HL-60 (cell line): ENCODE measurements around the gene TMEM53.

Experiments
- DNase-seq, 2 experiments: peaks; one replicate each; pipeline ENCODE4 v3.0.0-alpha.2; 2010 to 2020; ENCODE audit warnings: low read depth in 1 of 2, low spot score in 1 of 2
- H3K27ac ChIP-seq: fragments of 250-450 bp; sonication (Bioruptor Pico); replicated peaks from 2 replicates; pipeline ENCODE4 v1.5.1; 2020; ENCODE audit warnings: mild to moderate bottlenecking, moderate library complexity
- H3K27me3 ChIP-seq: fragments of 250-450 bp; sonication (Bioruptor Pico); 2 replicates; pipeline ENCODE4 v1.5.1; 2021; ENCODE audit warnings: mild to moderate bottlenecking, moderate library complexity; ENCODE audit not compliant: insufficient read depth, poor library complexity, severe bottlenecking
- H3K4me3 ChIP-seq: replicated peaks from 2 replicates; pipeline ENCODE4 v1.5.1; 2011; ENCODE audit warnings: mild to moderate bottlenecking, control low read depth, low read length; ENCODE audit not compliant: insufficient read depth
- GABPA ChIP-seq: IDR thresholded peaks from 2 replicates; pipeline ENCODE4 v1.6.1; 2012; ENCODE audit warnings: low read depth
- POLR2AphosphoS5 ChIP-seq: IDR thresholded peaks from 2 replicates; pipeline ENCODE4 v1.6.1; 2012; ENCODE audit warnings: low read depth
- SPI1 ChIP-seq: IDR thresholded peaks from 2 replicates; pipeline ENCODE4 v1.6.1; 2012; ENCODE audit warnings: low read depth, mild to moderate bottlenecking, borderline replicate concordance
- TF ChIP-seq, protein P1 (sequence below): IDR thresholded peaks from 2 replicates; pipeline ENCODE4 v1.6.1; 2012; ENCODE audit warnings: low read depth; ENCODE audit not compliant: insufficient replicate concordance
- TF ChIP-seq, protein P2 (sequence below): IDR thresholded peaks from one replicate; pipeline ENCODE4 v1.5.1; 2011; ENCODE audit warnings: low read length, control low read depth, inconsistent platforms; ENCODE audit not compliant: insufficient read depth

TMEM53 gene

DNA sequence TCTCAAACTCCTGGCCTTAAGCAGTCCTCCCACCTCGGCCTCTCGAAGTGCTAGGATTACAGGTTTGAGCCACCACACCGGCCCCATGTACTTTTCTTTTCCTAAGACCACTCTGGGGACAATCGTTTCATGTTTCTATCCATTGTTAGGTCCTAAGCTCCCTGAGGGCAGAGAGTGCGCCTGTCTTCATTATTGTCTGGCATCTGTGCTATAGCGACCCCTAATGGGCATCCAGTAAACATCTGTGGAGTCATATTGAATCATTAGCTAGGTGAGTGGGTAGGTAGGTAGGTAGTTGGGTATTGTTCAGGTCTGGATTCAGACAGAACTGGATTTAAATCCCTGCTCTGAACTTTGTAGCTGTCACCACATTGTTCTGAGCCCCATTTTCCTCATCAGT lies 66.1 kb downstream of the TMEM53 start:
- Histone ChIP-seq H3K4me3 (no peak overlapping the region), H3K27ac (no peak overlapping the region), H3K27me3 (no peaks in the 10 kb centered on the region)
- DNase-seq: no peak
- TF ChIP-seq, protein P1, sequence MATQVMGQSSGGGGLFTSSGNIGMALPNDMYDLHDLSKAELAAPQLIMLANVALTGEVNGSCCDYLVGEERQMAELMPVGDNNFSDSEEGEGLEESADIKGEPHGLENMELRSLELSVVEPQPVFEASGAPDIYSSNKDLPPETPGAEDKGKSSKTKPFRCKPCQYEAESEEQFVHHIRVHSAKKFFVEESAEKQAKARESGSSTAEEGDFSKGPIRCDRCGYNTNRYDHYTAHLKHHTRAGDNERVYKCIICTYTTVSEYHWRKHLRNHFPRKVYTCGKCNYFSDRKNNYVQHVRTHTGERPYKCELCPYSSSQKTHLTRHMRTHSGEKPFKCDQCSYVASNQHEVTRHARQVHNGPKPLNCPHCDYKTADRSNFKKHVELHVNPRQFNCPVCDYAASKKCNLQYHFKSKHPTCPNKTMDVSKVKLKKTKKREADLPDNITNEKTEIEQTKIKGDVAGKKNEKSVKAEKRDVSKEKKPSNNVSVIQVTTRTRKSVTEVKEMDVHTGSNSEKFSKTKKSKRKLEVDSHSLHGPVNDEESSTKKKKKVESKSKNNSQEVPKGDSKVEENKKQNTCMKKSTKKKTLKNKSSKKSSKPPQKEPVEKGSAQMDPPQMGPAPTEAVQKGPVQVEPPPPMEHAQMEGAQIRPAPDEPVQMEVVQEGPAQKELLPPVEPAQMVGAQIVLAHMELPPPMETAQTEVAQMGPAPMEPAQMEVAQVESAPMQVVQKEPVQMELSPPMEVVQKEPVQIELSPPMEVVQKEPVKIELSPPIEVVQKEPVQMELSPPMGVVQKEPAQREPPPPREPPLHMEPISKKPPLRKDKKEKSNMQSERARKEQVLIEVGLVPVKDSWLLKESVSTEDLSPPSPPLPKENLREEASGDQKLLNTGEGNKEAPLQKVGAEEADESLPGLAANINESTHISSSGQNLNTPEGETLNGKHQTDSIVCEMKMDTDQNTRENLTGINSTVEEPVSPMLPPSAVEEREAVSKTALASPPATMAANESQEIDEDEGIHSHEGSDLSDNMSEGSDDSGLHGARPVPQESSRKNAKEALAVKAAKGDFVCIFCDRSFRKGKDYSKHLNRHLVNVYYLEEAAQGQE: no peak
- TF ChIP-seq POLR2AphosphoS5: no peak
- TF ChIP-seq SPI1: no peak
- no peak for TF ChIP-seq GABPA
- TF ChIP-seq, protein P2, sequence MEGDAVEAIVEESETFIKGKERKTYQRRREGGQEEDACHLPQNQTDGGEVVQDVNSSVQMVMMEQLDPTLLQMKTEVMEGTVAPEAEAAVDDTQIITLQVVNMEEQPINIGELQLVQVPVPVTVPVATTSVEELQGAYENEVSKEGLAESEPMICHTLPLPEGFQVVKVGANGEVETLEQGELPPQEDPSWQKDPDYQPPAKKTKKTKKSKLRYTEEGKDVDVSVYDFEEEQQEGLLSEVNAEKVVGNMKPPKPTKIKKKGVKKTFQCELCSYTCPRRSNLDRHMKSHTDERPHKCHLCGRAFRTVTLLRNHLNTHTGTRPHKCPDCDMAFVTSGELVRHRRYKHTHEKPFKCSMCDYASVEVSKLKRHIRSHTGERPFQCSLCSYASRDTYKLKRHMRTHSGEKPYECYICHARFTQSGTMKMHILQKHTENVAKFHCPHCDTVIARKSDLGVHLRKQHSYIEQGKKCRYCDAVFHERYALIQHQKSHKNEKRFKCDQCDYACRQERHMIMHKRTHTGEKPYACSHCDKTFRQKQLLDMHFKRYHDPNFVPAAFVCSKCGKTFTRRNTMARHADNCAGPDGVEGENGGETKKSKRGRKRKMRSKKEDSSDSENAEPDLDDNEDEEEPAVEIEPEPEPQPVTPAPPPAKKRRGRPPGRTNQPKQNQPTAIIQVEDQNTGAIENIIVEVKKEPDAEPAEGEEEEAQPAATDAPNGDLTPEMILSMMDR: no peak

DNA sequence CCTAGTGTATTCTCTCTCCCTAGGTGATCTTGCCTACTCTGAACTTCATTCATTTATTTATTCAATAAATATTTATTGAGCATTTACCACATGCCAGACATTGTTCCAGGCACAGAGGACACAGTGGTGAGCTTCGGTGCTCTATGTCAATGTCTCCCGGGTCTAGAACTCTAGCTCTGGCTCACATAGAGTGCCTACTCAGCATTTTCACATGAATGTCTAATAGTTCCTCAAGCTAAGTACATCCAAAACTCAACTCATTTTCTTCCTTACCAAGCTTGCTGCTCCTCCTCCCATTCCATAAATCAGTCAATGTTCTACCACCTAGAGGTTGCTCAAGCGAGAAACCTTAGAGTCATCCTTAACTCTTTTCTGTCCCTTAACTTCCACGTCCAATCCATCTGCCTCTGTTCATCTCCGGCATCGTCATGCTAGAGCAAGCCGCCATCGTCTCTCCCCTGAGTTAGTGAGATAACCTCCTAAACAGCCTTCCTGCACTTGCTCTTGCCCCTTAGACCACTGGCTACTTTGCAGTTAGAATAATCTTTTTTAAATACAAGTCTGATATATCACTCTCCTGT lies 67.5 kb downstream of the TMEM53 start:
- Histone ChIP-seq H3K27me3 (no peaks in the 10 kb centered on the region), H3K27ac (no peak overlapping the region), H3K4me3 (no peak overlapping the region)
- TF ChIP-seq, protein P1: no peak
- no peak for TF ChIP-seq SPI1
- TF ChIP-seq, protein P2: no peak
- TF ChIP-seq GABPA: no peak
- no peak for TF ChIP-seq POLR2AphosphoS5
- DNase-seq: no peak

DNA sequence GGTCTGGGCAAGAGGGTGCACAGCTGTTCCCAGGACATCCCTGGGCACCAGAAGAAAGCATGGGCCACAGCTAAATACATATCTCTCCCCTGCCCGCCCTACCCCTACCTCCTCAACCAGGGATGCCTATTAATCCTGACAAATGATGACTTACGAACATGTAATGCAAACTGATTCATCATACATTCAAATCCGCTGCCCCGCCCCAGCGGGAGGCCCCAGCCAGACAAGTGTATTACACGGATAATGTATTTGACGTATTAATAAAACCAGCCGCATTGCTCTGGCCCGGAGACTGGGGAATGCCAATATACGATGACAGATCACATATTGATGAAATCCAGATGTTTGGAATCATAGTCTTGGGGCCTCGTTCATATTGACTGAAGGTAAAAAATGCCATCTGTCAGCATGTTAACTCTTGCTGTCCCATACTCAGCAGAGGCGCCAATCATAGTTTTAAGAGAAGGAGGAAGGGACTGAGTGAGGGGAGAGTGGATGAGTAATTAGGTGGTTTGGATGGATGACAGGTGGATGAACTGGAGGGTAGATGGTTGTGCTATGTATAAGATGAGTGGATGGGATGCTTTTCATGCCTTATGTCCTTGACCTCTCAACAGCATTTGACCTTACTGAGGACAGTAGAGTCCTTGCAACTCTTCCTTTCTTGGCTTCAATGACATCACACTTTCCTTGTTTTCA lies 68.2 kb downstream of the TMEM53 start:
- no peak overlapping the region for H3K4me3 ChIP-seq
- TF ChIP-seq, protein P1: no peak
- TF ChIP-seq, protein P2: no peak
- TF ChIP-seq GABPA: no peak
- no peak for TF ChIP-seq POLR2AphosphoS5
- no peak for TF ChIP-seq SPI1
- no peak for DNase-seq
- H3K27ac ChIP-seq: no peak overlapping the region
- no peaks in the 10 kb centered on the region for H3K27me3 ChIP-seq
